Astrocyte of the hippocampus (primary cell): Measurements from ENCODE around the gene ADCYAP1.

Source experiments
- DNase-seq: peaks from one replicate; pipeline ENCODE4 v3.0.0; 2011; ENCODE audit warnings: low read depth, low spot score

Gene ADCYAP1

DNA sequence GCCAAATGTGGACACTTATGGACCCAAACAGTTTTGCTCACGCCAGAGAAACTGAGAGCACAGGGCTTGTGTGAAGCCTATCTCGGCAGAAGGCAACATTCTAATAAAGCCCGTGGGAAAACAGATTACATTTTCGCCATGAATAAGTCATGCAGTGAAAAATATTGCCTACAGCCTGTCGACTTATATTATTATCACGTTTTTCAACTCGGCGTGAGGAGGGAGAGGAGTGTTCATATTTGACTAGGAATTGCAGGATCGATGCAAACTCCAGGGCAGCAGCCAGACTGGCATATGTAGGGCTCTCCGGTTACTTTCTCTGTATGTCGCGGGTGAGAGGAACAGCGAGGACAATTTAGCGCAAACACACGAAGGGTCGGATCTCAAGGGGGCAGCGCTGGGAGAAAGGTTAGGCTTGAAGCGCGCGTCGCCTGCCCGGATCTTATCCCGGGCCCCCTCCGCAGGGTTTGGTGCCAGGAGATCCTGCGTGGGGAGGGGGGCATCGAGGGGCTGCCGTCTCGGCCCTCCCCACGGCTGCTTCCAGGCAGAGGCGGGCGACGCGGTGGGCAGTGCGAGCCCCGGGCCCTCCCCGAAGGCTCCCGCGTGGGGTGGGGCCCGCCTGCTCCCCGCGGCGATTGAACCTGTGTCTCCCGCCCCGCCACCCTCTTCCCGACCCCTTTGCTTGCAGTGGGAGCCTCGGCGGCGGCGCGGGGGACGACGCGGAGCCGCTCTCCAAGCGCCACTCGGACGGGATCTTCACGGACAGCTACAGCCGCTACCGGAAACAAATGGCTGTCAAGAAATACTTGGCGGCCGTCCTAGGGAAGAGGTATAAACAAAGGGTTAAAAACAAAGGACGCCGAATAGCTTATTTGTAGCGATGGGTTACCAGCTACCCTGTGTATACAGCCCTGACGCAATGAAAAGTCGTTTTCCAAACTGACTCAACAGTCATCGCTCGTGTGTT lies 4.4 kb downstream of the ADCYAP1 start:
- peak; percentile 21 for DNase-seq

DNA sequence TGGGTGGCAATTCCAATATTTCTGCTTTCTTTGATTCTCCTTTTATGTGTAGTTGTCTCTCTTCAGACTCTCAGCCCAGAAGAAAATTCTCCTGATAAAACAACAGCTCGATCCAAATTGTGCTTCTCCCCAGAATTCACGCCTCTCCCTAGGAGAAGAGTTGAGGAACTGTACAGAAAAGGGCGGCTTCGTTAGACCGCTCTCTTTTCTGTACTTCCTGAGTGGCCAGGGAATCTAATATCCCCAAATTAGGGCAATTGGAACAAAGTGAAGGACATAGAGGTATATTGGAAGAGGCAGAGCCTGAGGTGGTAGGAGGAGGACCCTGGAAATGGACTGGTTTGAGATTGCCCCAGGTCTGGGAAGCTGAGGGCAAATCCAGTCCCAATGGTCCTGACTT lies 5.6 kb downstream of the ADCYAP1 start:
- DNase-seq = no peak

DNA sequence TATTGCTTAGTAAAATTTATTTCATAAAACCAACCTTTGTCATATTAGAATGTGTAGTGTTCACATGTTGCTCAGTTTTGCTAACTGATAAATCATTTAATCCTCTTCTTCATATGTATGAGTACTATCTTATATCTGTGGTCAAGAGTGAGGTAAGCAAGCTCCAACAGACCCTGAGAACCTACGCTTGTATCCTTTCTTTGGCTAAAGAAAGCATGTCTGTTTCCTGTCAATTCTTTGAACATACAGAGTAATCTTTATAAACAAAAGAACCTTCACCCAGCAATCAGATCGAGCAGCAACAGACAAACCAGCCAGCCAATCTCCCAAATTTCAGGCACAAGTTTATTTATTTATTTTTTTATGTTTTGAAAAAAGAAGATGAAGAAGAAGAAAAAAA lies 6.4 kb downstream of the ADCYAP1 start:
- DNase-seq = no peak

DNA sequence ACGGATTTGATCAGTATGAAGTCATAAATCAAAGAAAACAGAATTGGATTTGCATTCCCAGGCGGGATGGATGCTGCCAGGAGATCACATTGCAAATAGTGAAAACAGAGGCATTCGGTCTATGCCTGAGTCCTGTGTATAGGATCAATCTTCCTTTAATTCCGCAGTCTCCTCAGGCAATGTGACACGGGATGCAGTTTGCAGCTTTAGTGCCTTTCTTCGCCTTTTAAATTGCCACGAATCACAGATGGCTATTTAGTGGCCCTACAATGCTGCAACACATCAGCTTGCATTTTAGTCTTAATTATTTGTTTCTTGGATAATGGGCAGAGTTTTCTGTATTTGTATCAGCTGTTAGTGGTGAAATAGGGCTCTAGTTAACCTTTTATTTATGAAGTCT lies 6.8 kb downstream of the ADCYAP1 start:
- no peak for DNase-seq

DNA sequence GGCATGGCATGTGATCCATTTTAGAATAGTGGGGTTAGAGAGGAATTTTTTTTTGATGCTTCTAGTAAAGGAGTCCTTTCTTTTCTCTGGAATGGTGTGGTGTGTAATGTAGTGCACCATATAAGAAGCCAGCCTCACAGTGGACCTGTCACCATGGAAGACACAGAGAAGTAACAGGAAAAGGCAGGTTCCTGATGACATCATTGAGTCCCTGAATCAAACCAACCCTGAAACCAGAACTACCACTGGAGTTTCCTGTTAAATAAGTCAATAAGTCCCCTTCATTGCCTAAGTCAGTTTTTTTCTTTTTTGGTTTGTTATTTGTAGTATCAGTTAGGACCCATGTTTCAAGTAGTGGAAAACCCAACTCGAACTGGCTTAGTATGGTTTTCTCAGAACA lies 11.9 kb downstream of the ADCYAP1 start:
- DNase-seq = no peak

DNA sequence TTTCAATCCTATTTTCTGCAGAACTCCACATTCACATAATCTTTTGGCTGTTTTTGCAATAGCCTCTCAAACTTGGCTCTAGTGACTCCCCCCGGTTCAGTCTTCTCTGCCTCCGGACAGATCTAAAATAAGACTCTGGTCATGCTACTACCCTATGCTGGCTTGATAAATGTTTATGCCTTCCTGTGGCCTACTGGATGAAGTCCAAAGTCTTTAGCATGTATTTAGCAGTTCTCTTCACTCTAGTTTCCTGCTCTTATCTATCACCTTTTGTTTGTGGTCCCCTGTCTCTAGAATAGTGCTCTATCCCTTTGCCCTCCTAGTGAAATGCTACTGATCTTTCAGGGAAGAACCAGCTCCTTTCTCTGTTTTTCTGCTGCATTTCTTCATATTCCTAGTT lies 14.4 kb downstream of the ADCYAP1 start:
- DNase-seq = no peak

DNA sequence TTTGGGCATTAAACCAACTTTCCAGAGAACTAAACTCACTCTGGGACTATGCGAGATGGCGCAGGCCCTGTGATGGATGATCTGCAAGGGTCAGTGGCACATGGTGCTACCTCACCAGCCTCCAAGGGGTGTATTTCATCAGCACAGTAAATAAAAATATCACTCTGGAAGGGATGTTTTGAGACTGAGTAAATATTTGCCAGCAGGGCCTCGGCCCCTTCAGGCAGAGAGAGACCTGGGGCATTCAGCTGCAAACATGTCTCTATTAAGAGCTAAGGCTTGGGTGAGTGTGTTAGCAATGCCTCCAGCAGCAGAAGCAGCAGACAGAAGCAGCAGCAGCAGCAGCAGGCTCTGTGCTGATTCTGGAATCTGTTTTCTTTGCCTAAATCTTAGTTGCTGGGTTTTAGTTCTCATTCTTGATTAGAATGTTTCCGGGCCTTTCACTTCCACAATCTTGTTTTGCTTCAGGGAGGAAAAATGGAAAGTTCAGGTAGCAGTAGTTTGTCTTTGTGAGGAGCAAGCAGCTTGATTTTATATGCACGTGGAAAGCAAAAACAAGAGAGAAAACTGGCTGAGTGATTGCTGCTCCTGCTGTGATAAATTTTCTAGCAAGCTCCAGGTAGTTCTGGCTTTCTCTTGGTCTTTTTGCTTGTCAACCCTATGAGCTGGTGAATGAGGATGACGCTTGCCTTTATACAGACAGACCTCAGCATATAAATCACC lies 18.6 kb downstream of the ADCYAP1 start:
- DNase-seq = no peak

DNA sequence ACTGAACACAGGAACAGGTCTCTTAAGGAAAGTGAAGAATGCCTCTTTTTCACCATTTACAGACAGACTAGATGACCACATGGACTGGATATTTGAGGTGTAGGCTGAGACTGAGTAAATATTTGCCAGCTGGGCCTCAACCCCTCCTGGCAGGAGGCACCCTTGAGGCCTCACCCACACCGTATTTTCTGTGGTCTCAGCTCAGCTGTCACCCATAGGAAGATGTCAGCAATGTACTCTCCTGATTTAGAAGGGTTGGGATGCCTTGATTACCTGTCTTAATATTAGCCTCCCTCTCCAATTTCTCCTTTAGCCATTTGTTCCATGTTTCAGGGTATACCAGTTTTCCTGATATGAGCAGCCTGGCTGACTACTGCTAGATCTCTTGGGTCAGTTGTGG lies 20.3 kb downstream of the ADCYAP1 start:
- no peak for DNase-seq

DNA sequence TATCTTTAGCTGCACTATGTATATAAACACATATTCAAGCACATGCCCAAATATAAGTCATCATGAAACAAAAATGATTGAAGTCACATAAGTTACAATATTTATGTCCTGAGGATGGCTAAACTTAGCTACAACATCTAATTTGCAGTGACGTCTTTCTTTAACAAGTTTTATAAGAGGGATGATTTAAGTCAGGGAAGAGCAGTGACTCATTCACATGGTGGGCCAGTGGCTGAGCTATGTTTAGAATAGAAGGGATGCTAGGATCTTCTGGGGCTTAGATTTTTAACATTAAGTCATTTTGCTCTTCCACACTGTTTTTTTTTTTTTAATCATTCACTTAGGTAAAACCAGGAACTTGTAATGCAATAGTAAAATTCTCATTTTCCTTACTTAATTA lies 22.3 kb downstream of the ADCYAP1 start:
- no peak for DNase-seq

DNA sequence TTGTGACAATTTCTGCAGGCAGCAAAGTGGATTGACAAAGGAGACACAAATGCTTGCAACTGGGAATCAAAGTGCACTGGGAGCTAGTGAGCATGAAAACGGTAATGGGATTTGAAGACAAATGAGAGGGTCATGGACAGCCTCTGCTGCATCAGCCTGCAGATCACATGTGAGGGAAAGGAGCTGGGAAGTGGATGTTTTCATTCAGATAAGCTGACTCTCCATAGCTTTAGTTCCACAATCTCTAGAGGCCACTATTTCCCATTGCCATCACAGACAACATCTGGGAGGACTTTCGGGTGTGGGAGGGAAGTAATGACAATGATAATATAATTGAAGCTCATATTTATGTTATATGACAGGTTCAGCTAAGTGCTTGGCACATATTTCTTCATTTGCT lies 28.4 kb downstream of the ADCYAP1 start:
- DNase-seq = no peak

DNA sequence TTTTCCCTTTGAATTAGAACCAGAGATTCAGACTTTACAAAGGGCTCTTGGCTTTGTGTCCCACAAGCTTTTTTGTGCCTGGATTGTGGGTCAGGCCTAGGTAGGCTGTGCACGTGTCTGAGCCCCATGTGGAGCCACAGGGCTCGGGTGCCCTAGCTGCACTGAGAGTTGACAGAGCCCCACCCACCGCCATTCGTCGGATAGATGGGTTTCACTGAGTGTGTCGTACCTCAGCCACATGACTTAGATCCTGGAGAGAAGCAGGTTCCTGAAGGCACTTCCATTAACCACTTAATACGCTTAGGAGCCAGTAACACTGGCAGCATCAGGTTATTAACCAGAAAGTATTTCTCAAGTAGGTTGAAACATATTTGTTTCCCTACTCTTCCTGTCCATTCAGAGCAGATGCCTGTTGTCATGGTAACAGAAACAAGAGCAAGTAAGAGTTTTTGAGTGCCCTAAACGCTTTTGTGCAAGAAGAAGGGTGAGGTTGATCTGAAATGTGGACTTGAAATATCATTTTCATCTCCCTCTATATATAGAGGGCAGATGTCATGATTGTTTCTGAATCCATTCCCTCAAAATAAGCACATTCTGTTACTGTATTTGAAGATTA lies 30.0 kb downstream of the ADCYAP1 start:
- DNase-seq = peak; percentile 7

DNA sequence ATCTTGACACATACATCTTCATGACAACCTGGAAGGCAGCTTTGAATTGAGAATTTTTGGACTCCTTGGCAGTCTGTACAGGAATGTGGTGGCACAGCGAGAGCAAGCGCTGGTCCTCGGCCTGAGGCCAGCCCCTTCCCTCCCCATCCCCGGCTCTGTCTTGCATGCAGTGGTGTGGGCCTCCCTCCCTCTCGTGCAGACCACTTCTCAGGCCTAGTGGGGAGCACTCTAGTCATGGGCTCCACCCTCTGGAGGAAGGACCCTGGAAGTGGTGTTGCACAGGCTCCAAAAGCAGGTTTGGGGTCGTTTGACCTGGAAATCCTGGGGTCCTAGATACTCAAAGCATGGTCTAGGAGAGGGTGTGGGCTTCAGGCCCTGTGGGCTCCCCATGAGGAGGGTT lies 32.3 kb downstream of the ADCYAP1 start:
- no peak for DNase-seq

DNA sequence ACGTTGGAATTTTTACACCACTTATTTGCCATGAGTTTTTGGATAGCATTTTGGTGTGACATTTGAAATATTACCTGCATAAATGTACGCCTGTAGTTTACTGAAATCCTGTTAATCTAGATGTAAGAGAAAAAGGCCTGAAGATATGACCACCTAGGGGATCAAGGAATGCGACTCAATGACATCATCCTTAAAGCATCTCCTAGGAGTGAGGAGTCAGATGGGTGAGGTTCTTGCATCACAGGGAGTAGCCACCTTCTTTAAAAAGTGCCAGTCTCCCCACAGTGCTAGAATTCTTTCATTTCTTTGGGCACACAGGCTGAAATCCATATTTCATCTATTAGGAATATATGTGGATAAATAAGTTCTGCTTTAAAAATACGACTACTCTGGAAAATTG lies 34.5 kb downstream of the ADCYAP1 start:
- DNase-seq = peak; percentile 38

DNA sequence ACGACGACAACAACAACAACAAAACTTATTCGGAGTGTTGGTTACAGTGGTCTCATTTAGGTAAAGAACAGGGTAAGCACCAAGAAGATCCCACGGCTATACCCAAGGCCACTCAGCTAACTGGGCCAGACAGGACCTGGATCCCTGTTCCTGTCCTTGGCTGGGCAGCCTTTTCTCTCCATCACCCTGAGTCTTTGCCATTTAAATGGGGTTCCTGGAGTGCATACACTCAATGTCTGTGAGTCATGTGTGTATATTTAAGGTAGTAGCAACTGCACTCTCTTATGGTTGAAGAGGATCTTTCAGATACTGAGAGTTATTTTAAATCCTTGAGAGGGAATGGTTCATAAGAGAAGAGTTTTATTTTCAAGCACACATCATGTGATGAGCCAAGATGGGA lies 35.3 kb downstream of the ADCYAP1 start:
- DNase-seq = no peak

DNA sequence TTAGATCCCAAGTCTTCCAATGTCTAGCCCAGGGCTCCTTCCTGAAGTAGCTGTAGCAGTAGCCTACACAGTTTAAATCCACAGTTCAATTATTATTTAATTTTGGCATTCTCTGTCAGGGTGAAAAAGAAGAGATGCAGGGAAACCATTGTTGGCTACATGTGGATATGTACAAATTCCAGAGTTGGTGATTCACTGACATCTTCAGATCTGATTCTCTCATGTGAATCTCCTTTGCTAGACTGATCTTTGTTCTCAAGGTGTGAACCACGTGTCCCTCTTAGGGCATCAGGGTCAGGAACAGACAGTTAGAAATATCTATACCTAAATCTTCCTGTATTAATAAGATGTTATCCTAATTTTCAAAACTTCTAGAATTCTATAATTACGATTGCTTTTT lies 36.7 kb downstream of the ADCYAP1 start:
- no peak for DNase-seq

DNA sequence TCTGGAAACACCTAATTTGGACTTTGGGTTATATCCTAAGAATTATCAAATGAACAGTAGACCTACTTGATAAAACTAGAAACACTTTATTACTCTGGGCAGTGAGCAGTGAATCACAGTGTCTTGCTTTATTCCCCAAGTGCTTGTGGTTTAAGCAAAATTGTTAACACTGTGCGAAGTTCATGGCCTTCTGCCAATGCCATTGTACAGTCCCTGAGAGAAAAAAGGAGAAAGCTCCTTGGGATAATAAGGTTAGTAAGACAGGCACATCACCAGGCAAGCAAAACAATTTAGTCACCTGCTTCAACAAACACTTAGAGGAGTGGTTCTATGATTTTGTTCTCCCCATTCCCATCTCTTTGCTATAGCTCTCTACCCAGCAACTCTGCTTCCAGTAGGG lies 39.8 kb downstream of the ADCYAP1 start:
- peak; percentile 95 for DNase-seq

DNA sequence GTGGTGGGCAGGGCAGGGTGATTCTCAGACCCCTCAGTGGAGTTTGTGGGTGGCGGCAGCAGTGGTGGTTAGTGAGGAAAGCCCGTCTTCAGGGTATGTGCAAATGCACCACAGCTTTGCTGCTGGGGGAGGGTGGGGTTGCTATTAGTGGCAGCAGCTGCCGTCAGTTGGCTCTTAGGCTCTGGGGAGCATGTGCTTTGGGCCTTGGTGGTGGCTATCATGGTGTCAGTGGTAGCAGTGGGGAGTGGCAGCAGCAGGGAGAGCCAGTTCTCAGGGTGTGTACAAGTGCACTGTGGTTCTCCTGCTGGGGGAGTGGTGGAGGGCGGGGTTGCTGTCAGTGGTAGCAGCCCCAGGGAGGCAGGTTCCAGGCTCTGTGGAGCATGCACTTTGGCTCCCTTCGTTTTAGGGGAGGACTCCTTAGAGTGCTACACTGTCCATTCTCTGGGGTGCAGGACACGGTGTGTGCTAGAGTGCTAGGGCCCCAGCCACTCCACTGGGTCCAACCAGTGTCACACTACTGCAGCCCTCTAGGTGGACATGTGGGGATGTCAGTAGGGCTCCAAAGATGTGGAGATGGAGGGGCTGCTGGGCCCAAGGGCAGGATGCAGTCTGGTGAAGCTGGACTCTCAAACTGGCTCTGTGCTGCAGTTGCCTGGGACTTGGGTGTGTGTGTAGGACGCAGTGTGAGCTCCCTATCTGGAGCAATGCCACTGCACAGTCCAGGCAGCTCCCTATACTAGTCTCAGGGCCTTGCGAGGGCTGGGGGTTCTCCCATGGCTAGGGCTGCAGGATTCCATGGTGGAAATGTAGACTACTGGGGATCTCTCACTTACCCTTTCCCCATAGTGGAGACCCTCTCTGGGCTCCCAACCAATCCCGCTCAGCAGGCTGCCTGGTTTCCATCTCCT lies 45.3 kb downstream of the ADCYAP1 start:
- no peak for DNase-seq

DNA sequence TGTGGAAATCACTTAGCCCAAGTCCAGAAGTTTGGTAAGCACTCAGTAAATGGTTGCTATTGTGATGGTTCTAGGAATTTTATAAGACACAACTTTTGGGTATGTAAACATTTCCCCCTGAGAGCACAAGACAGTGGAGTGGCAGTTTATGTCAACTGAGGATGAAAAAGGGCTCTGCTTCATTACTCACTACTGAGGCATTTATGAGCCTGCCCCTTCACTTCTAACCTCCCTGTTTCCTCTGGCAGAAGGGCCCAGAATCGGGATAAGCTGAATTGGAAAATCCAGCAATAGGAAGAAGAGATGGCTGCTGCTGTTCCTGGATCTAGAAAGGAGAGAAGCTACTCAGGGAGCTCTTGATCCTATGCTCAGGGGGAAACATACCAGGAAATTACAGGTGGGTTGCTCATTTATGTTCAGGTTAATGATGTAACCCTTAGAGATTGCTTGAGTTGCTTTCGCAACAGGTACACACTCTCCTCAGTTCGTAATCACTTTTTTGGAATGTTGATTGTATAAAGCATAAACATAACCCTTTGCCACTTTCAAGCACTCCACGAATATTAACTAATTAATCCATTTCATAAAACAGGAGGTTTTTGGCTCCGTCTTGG lies 46.3 kb downstream of the ADCYAP1 start:
- no peak for DNase-seq

DNA sequence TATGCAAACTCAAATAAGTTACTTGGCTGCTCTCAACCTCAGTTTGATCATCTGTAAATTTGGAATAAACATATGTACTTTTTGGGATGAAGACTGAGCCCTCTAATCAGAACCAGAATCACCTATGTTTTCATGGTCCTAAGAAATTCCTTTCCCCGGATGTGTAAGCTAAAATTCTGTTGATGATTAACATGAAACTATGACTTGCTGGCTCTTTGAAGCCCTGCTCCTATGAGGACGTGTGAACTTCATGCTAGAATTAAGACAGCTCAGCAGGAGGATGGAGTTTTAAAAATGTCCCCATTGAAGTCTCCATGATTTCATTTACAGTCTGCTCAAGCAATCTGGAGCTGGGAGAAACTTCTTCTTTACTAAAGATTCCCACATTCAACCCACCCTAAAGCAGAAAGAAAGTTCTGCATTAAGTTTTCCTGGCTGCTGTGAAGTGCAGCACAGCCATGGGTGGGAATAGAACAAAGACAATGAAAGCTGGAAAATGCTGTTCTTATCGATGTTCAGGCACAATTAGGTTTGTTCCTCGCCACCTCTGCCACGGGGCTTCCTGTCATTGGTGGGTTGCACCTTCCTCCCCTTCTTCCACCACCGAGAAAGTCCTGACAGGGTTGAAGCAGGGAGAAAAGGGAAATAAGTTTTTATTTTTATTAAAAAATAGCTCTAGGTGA lies 50.9 kb downstream of the ADCYAP1 start:
- DNase-seq = no peak

DNA sequence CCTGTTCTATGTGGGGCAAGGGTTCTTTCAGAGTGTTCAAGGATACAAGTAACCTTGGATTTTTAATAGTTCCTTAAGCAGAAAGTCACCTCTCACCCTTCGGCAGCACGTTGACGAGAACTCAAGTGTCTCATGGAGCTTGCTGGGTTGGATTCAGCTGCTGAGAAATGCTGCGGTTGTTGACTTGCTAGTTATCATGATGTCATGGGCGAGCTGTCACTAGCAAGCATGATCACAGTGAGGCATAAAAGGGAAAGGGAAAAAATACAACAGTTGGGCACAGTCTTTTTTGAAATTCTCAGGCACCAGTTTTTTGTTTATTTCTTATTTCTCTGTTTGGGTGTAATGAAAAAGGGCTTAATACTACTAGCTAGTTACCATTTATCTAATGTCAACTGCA lies 53.2 kb downstream of the ADCYAP1 start:
- DNase-seq = no peak
